Stimulated activated CD4-positive, alpha-beta T cell treated with anti-CD3 and anti-CD28 coated beads, TNF-alpha, amount 100 ng/mL, for 1 hour (primary cell): ENCODE data around the gene MALT1.
"Not testable (repeated sequence)": the region's sequence is repeated elsewhere in the genome, so short reads cannot be mapped to it uniquely, and the experiment has no call there.

ENCODE experiments used
- DNase-seq, 3 donors: peaks; one replicate each; pipeline ENCODE4 v3.0.0-alpha.2; 2020; ENCODE audit warnings: low read depth in 3 of 3, low spot score in 1 of 3

Gene MALT1

GRCh38 chr18:58653144-58653722 lies 18.0 kb upstream of the MALT1 start:
- not testable (repeated sequence) for DNase-seq

- no peak for DNase-seq
Measured at GRCh38 chr18:58653814-58654509, 17.3 kb upstream of the MALT1 start.

GRCh38 chr18:58654896-58655614 lies 16.2 kb upstream of the MALT1 start:
- no peak for DNase-seq

- DNase-seq: no peak
Measured at GRCh38 chr18:58657081-58657480, 14.2 kb upstream of the MALT1 start.

- DNase-seq: no peak
Measured at GRCh38 chr18:58657494-58657893, 13.8 kb upstream of the MALT1 start.

- no peak for DNase-seq
Measured at GRCh38 chr18:58659691-58660090, 11.6 kb upstream of the MALT1 start.

- DNase-seq: no peak
Measured at GRCh38 chr18:58660915-58661314, 10.3 kb upstream of the MALT1 start.

GRCh38 chr18:58661423-58661822 lies 9.8 kb upstream of the MALT1 start:
- no peak for DNase-seq

- DNase-seq: no peak
Measured at GRCh38 chr18:58662118-58662517, 9.1 kb upstream of the MALT1 start.

- no peak for DNase-seq
Measured at GRCh38 chr18:58666176-58666575, 5.1 kb upstream of the MALT1 start.

GRCh38 chr18:58668211-58668610 lies 3.1 kb upstream of the MALT1 start:
- no peak for DNase-seq

- DNase-seq: no peak
Measured at GRCh38 chr18:58668897-58669296, 2.4 kb upstream of the MALT1 start.

GRCh38 chr18:58669731-58670378 lies 1.4 kb upstream of the MALT1 start:
- DNase-seq: no peak

GRCh38 chr18:58670404-58671110 lies 708 bp upstream of the MALT1 start:
- no peak for DNase-seq

GRCh38 chr18:58671632-58672564 lies 633 bp downstream of the MALT1 start:
- DNase-seq: peak in 2 of 3 donors; percentile 32 to 39

GRCh38 chr18:58674159-58674558 lies 2.9 kb downstream of the MALT1 start:
- DNase-seq: no peak

- DNase-seq: no peak
Measured at GRCh38 chr18:58674863-58675472, 3.7 kb downstream of the MALT1 start.

- DNase-seq: no peak
Measured at GRCh38 chr18:58676270-58676669, 5.0 kb downstream of the MALT1 start.

- no peak for DNase-seq
Measured at GRCh38 chr18:58682429-58683069, 11.3 kb downstream of the MALT1 start.
